AG08395 (cell line): ENCODE results near the gene ALOX5.

ENCODE experiments used
- DNase-seq: peaks from one replicate; pipeline ENCODE4 v3.0.0; 2012; ENCODE audit warnings: mixed read lengths, low spot score

ALOX5 gene

DNA sequence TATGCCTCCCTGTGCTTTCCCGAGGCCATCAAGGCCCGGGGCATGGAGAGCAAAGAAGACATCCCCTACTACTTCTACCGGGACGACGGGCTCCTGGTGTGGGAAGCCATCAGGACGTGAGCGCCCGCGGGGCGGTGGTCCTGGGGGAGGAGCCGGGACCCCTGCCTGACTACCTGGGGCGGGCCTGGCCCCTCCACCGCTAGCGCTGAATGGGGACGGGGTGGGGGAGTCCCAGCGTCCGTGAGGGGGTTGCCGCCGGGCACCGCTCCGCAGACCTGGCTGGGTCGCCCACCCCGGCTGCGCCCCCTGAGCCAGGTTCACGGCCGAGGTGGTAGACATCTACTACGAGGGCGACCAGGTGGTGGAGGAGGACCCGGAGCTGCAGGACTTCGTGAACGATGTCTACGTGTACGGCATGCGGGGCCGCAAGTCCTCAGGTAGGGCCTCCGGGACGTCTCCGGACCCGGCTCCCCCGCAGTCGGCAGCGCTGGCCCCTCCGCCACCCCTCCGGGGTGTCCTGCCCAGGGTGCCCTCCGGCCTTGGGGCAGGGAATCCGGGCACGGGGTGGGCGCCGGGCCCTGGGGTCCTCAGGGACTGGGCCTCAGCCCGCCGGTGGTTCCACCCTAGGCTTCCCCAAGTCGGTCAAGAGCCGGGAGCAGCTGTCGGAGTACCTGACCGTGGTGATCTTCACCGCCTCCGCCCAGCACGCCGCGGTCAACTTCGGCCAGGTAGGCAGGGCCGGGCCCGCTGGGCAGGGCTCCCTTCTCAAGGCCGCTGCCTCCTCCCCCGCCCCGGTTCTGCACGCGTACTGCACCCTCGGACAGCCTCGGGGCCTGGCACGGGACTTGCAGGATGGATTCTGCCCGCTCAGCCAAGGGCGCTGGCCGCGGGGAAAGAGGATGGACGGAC, 69.3 kb downstream of the ALOX5 start:
- DNase-seq = no peak

DNA sequence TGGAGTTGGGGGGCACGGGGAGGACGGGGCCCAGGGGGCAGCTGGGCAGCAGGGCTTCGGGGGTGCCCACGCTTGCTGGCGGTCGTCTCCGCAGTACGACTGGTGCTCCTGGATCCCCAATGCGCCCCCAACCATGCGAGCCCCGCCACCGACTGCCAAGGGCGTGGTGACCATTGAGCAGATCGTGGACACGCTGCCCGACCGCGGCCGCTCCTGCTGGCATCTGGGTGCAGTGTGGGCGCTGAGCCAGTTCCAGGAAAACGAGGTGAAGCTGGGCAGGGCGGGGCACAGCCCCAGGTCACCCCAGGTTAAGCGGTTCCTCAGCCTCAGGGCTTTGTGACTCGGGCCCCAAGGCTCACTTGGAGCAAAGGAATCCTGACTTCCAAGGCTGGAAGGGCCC, 70.0 kb downstream of the ALOX5 start:
- DNase-seq = no peak

DNA sequence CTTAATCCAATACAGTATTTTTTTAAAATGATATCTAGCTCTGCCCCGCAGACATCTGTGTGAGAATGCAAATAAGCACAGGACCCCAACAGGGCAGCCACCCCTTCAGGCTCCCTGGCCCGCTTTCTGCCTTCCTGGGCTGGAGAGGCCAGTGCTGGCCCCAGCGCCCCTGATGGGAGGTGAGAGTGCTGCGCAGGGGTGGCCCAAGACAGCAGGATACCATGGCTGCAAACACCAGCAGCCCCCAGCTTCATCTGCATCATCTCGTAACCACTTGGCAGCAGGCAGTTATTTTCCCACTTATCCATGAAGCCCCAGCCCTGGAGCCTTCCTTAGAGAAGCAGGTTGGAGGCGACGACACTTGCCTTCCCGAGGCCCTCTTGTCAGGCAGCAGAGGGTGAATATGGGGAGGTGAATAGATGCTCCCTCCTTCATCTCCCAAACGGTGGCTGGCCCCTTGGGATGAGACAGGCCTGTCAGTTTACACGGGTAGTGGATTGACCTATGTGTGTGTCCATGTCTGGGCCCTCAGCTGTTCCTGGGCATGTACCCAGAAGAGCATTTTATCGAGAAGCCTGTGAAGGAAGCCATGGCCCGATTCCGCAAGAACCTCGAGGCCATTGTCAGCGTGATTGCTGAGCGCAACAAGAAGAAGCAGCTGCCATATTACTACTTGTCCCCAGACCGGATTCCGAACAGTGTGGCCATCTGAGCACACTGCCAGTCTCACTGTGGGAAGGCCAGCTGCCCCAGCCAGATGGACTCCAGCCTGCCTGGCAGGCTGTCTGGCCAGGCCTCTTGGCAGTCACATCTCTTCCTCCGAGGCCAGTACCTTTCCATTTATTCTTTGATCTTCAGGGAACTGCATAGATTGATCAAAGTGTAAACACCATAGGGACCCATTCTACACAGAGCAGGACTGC, 71.2 kb downstream of the ALOX5 start:
- no peak for DNase-seq

DNA sequence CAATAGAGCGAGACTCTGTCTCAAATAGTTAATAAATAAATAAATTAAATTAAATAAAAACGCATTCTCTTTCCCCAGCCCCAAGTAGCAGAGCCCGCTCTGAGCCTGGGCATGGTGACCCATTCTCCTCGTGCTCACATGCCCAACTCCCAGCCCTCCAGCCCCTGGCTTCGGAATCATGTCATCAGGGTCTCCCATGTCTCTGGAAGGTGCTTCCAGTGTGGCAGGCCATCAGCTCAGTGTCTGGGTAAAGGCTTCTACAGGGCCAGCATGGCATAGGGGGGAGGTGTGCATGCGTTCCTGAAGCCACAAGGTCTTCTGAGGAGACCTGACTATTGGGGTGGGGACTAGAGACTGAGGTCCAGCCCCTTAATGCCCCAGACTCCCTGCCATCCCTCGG, 72.8 kb downstream of the ALOX5 start:
- no peak for DNase-seq

DNA sequence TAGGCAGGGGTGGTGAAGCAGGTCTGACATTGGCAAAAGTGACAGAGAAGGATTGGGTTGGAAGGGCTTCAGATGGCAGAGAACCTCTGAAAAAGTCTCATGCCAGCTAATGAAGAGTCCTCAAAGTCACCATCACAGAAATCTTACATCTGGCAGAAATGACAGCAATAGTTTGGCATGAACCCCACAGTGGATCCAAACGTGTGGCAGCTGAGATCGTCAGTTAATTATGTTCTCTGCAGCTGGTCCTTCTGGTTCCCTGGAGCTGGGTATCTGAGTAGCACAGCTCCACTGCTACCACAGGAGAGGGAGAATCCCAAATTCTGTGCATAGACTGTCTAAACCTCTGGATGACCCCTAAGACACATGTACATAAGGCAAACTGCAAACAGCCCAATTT, 73.4 kb downstream of the ALOX5 start:
- no peak for DNase-seq

DNA sequence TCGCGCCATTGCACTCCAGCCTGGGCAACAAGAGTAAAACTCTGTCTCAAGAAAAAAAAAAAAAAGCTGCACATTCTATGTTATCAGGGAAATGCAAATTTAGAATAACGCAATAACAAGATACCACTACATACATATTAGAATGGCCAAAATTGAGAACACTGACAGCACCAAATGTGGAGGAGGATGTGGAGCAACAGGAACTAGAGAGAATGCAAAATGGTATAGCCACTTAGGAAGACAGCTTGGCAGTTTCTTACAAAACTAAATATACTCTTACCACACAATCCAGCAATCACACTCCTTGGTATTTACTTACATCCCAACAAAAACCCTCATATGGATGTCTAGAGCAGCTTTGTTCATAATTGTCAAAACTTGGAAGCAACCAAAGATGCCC, 76.8 kb downstream of the ALOX5 start:
- no peak for DNase-seq

DNA sequence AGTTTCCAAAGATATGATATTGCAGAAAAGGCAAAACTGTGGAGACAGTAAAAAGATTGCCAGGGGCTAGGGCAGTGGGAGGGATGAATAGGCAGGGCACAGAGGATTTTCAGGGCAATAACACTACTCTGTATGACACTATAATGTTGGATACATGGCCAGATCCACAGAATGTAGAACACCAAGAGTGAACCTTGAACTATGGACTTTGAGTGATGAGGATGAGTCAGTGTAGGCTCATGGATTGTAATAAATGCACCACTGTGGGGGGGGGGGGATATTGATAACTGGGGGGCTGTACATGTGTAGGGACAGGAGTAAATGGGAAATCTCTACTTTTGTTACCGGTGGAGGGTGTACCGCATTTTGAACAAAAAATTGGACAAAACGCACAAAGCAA, 77.4 kb downstream of the ALOX5 start:
- no peak for DNase-seq

DNA sequence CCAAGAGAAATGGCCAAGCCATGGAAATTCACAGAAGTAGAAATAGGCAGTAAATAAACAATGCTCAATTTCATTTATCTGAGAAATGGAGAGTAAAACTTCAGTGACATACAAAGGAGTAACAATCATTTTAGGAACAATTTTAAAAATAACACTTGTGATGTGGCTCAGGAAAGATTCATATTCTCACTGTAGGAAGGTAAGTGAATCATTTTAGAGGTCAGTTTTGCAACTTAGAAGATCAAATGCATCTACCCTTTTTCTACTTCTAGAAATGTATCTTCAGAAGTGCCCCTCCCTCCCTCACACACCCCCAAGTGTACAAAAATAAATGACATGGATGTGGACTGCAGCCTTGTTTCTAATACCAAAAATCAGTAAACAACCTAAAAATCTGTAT, 78.3 kb downstream of the ALOX5 start:
- DNase-seq = no peak

DNA sequence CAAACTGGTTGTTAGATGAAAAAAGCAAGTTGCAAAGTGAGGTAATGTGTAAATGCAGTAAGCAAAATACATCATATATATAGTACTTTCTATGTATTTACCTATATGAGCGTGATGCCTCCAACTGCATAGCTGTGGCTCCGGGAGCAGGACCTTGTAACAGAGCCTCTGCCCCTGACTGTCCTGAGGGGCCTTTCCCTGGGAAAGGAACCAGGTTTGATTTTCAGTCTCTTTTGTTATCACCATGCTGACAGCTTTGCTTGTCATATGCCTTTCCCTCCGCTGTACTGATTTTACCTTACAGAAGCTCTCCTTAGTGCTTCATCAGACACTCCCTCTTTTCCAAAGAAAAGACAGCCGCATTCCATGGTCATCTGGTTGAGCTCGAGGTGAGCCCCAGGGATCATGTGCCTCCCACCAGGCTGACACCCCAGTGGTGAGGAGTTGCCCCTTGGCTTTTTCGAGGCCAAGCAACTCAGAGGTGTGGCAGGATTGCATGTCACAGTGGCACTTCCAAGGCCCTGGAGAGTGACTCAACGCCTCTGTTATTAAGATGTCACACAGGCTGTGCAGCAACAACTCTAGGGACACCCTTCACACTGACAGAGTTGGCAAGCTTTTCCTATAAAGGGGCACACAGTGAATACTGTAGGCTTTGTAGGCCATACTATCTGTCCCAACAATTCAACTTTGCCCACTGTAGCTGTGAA, 78.9 kb downstream of the ALOX5 start:
- no peak for DNase-seq

DNA sequence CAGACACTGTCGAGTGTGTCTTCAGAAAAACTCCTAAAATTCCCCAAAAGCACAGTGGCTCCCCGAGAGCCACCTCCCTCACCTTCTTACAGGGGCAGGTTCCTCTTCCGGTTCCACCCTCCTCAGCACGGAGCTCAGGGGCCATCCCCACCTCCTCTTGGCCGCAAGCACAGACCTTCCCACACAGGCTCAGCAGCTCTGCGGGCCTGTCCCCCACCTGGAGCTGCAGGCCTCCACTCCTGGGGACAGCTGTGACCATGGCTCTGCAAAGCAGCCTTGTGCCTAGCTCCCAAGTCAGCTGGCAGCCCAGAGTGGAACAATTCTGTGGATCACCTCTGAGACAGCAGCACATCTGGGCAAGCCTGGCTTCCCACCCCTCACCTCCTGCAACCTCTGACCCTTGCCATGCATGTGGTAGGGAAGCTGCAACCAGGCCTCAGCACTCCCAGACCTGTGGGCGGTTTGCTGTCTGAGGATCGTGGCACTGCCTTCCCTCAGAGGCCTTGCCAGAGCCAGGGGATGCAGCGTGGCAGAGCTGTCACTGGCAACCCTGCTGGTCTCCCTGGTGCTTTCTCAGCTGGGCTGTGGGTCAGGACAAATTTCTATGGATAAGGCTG, 79.7 kb downstream of the ALOX5 start:
- no peak for DNase-seq

DNA sequence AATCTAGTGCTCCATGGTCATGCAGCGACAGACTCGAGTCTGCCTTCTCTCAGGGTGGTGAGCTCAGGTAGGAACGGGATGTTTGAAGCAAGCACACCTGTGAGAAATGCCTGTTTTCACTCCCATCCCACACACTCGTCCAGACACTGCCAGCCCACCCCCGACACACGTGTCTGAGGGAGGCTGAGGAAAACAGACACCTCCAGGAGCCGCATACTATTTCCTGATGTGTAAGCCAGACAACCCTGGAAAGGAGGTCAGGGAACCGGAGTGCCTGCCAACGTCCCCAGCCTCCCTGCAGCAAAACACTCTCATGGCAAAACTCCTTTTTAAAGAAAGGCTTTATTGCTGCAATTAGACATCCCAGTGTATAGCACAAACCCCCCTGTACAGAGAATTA, 80.2 kb downstream of the ALOX5 start:
- no peak for DNase-seq

DNA sequence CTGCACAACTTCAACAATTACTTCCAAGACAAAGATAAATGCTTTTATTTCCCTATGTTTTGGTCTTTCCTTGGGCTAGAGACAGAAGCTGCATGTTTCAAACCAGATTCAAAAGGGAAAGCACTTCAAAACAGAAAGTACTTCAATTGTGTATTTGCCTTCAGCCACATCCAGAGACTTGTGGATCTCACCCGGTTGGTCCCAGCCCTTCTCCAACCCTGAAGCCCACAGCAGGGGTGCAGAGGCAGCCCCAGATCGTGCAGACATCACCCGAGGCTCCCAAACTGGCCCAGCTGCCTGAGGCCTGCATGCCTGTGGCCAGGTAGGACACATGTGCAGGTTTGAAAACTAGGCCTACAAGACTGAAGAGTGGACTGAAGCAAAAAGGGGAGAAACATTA, 80.8 kb downstream of the ALOX5 start:
- DNase-seq = no peak

DNA sequence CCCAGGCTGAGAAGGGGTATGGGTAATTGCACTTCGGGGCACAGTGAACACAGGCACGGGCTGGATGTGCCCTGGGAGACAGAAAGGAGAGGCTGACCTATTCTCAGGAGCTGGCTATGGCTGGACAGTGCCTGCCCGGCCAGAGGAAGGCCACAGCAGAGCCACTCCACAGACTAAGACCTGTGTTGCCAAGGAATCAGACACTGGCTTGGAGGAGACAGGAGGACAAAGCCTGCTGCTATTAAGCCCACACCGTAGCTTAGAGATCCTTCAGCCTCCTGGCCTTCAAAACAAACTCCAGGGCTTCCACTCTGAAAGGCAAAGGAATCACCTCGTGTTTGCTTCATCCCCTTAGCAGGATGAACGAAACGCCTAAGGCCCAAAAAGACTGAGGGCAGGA, 82.2 kb downstream of the ALOX5 start:
- DNase-seq = no peak

DNA sequence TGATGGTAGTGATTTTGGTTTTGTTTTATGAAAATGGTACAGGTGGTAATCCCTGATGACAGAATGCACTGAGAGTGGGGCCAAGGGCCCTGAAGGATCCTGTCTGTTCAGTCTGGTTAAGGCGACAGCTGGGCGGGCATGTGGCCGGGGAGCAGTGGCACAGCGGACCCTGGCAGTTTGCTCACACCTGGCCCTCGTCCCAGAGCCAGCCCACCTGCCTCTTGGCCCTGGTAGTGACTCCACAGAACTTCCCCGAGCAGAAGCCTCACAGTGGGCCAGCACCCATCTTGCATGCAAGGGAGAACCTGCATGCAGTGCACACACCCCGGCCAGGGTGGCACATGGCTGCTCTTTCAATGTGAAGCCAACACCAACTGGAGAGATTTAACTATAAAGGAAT, 82.8 kb downstream of the ALOX5 start:
- no peak for DNase-seq

DNA sequence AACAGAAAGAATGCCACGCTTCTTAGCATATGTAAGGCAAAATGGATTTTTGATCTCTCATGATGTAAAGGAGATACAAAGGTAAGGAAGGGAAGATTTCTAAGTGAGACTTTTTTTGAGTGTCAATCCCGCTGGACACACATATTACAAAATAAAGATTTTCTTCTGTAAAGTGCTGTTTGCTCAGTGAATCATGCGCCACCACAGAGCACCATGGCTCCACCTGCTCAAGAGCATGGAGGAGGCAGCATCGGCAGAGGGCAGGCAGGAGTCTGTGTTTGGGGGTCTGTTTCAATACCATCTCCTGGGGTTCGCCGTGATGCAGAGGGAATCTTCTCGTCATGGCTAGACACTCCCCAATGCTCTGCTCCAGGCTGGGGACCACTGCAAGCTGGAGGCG, 83.5 kb downstream of the ALOX5 start:
- DNase-seq = no peak

DNA sequence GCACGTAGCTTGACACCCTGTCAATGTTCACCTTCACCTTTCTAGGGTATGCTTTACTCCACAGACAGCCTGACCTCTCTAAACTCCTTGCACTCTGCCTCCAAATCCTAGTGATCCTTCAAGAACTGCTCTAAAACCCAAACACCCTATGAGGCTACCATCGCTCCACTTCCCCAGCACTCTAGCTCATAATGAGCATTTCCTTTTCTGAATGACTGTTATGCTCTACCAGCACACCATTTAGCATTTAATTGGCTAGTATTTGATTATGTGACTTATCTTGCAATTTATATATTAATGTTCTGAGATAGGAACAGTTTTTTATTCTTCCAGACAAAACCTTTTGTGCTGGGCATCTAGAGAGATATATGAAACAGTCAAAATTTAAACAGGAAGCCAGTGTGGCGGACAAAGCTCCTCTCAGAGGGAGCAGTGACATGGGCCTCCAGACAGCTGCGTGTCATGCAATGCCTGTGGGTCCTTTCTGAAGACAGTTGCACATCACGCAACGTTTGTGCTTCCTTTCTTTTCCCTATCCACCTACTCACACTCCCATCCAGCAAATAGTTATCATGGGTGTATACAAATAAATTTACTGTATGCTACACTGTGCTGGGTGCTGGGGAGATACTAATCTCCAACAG, 86.3 kb downstream of the ALOX5 start:
- no peak for DNase-seq

DNA sequence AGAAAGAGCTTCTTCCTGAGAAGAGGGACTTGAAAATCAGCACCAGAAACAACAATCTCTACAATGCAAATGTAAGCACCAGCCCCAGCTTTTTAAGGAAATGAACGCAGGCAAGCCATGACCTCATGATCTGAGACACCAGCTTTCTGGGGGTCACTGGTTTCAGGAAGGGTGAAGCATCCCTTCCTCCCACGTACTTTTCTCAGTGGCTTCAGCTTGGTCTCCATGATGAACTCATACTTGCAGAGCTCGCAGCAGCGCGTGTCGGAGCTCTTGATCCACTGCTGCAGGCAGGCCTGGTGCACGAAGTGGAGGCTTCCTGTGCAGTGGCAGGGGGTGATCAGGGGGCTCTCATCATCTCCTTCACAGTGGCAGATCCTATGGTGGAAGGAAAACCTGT, 87.0 kb downstream of the ALOX5 start:
- no peak for DNase-seq

DNA sequence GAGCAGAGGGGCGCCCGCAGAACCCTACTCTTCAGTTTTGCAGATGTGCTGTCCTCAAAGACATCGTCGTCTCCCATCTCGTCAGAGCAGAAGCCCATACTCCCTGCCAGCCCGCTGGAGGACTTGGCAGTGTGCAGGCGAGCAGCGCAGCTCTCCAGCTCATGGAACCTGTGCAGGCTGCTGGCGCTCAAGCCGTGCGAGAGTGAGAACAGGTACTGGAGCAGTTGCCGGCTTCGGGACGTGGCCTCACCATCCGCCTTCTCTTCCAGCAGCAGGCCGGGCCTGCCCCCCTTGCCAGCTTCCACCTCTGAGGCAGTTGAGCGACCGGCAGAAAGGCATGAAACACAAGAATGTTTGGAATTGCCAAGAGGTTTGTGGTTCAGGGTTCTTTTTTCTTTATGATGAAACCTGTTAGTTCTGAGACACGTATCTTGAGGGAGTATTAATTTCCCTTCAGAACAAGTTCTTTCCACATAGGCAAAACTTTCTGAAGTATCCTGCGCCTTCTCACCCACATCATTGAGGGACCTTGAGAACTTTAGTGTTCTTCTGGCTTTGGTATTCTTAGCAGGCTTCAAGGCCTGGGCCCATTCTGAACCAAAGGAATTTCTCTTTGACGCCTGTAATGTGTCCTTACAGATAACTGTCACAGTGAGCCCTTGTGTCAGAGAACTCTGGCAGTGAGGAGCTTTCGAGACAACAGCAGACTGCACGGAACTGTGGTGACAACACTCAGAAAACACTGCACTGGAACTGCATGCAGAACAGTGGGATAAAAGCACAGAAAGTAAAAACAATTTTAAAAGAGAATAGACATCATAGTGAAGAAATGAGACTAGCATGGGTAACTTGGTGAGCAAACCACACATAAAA, 89.5 kb downstream of the ALOX5 start:
- no peak for DNase-seq

DNA sequence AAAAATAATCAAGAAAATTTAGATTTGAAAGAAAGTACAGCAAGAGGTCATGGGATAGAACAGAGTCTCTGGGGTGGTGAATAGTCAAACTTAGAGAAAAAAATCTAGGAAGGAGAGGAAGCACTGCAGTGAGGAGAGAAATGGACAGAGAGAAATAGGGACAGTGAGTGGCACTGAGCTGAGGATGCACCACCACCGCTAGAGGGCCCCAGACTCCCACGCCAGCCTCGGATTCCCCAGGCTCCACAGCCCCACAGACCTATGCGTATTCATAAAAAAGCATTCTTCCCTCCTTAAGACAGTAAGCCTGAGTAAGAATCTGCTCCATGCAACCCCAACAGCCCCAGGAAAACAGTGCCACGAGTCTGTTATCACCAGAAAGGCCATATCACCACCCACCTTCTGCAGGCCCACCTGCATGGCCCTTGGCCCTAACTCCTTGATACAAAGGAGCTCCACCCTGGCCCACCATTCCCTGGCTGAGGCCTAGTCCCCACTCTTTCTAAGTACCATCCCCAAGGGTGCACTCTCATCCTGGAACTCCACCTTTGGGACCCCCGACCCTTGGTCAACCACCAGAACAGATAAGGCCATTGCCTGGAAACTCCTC, 91.0 kb downstream of the ALOX5 start:
- DNase-seq = peak; percentile 92

DNA sequence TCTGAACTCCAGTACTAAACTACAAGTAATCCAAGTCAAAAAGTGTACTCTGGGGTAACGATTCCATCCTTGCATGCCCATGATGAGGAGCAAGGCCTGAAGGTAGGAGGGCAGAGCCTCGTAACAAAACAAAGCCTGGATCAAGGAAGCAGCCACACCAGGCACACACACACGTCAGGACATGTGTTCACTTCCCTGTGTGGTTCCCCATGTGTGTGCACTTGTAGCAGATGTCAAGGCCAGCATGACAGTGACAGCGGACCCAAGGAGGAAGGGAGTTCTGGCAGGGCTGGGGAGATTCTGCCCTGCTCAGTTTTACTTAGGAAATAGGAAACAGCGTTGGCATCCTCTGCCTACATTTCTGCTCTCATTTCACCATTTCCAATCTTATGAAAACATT, 92.8 kb downstream of the ALOX5 start:
- DNase-seq = no peak
